Caco-2 (cell line): Measurements from ENCODE around the gene PTRH2. TPM values are rescaled to one million over a fixed set of nuclear protein-coding genes. Genes with fewer than 3 reads are reported as not detected.

Experiments used
- BruUV-seq: library from RNA; stranded (reverse); fragments of 400-500 nt; replicated peaks from 2 replicates; lab custom pipeline; 2021; lab: Mats Ljungman, UMichigan
- CTCF ChIA-PET: fragments of 300-600 bp; sonication (Branson Sonifier 250); formaldehyde crosslinking; loops from one replicate; lab custom pipeline; 2022; ENCODE audit warnings: antibody characterized with exemption; lab: Charles Lee
- POLR2A ChIA-PET: fragments of 300-600 bp; sonication (Branson Sonifier 250); formaldehyde crosslinking; loops from one replicate; lab custom pipeline; 2022; ENCODE audit warnings: antibody characterized with exemption; lab: Charles Lee
- DNase-seq, 2 experiments: peaks; one replicate each; pipeline versions ENCODE4 v3.0.0 to v3.0.0-alpha.2; 2020 to 2022
- H3K27me3 ChIP-seq: replicated peaks from 2 replicates; pipeline ENCODE4 v1.6.0; 2011; ENCODE audit warnings: low read length; ENCODE audit not compliant: control insufficient read depth, insufficient read depth
- H3K36me3 ChIP-seq: 2 replicates; pipeline ENCODE4 v1.5.1; 2011; ENCODE audit warnings: low read length; ENCODE audit not compliant: control insufficient read depth, insufficient read depth
- H3K4me1 ChIP-seq: fragments of 250-450 bp; sonication (Bioruptor Pico); 2 replicates; pipeline ENCODE4 v1.5.1; 2020; ENCODE audit warnings: mild to moderate bottlenecking
- H3K4me3 ChIP-seq: 2 replicates; pipeline ENCODE4 v1.5.1; 2011; ENCODE audit warnings: low read depth, mild to moderate bottlenecking, control low read depth, low read length
- H3K9me3 ChIP-seq: fragments of 250-450 bp; sonication (Bioruptor Pico); 2 replicates; pipeline ENCODE4 v1.5.1; 2020; ENCODE audit warnings: mild to moderate bottlenecking, moderate library complexity
- H3K27ac Mint-ChIP-seq: one replicate; pipeline ENCODE4 v1.8.0; 2022; ENCODE audit warnings: mixed read lengths; ENCODE audit not compliant: unreplicated experiment
- H3K27me3 Mint-ChIP-seq: one replicate; pipeline ENCODE4 v1.8.0; 2022; ENCODE audit warnings: mixed read lengths; ENCODE audit not compliant: insufficient read depth, unreplicated experiment
- H3K36me3 Mint-ChIP-seq: one replicate; pipeline ENCODE4 v1.8.0; 2022; ENCODE audit warnings: mild to moderate bottlenecking, mixed read lengths; ENCODE audit not compliant: insufficient read depth, unreplicated experiment
- H3K4me1 Mint-ChIP-seq: one replicate; pipeline ENCODE4 v1.8.0; 2022; ENCODE audit warnings: low read depth, mixed read lengths; ENCODE audit not compliant: unreplicated experiment
- H3K4me3 Mint-ChIP-seq: one replicate; pipeline ENCODE4 v1.8.0; 2022; ENCODE audit warnings: mild to moderate bottlenecking, moderate library complexity, mixed read lengths; ENCODE audit not compliant: unreplicated experiment
- H3K9me3 Mint-ChIP-seq: one replicate; pipeline ENCODE4 v1.8.0; 2022; ENCODE audit warnings: mixed read lengths; ENCODE audit not compliant: unreplicated experiment
- CTCF ChIP-seq, 2 experiments: fragments of 200-600 bp in 1 of 2; IDR thresholded peaks; 1 replicate in 1 of 2; 2 replicates in 1 of 2; pipeline versions ENCODE4 v1.5.1 to v1.8.0; 2011 to 2022; ENCODE audit warnings: antibody characterized with exemption in 1 of 2, control low read depth in 1 of 2, inconsistent platforms in 1 of 2, low read depth in 1 of 2, low read length in 1 of 2, mild to moderate bottlenecking in 1 of 2, moderate library complexity in 1 of 2; ENCODE audit not compliant: insufficient read depth in 1 of 2, severe bottlenecking in 1 of 2, unreplicated experiment in 1 of 2
- intact Hi-C: fragments of 100-400 bp; cut with micrococcal nuclease; formaldehyde crosslinking; loops from one replicate; pipeline ENCODE4 v1.10.0; 2022; ENCODE audit not compliant: unreplicated experiment
- total RNA-seq: library from RNA; stranded (reverse); gene quantifications from 2 replicates; pipeline ENCODE4 v1.2.3, GENCODE V29; 2022

Gene PTRH2
- total RNA-seq, 1 experiment from 2014 or later, result 36.1 TPM

DNA sequence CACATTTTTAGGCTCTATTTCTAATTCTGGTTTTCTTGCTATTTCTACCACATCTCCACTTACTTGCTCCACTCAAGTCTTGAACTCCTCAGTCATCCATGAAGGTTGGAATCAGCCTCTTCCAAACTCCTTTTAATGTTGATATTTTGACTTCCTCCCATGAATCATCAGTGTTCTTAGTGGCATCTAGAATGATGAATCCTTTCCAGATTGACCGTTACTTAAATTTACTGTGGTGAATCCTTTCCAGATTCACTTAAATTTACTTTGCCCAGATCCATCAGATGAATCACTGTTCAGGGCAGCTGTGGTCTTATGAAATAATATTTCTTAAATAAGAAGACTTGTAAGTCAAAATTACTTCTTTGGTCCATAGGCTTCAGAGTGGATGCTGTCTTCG is 55.1 kb downstream of the PTRH2 start:
- POLR2A ChIA-PET, result no interaction called here
- no peaks in the 10 kb centered on the region for H3K9me3 ChIP-seq
- no peak for DNase-seq
- no peak for TF ChIP-seq CTCF (IDR thresholded peaks at IDR 0.05; ENCODE audit: insufficient read depth in 1 of 2, low read depth in 1 of 2, low read length in 1 of 2, severe bottlenecking in 1 of 2, unreplicated experiment in 1 of 2)
- Mint-ChIP-seq H3K27ac (no peak overlapping the region), H3K36me3 (peaks cover 98% of the 10 kb centered on the region), H3K27me3 (no peaks in the 10 kb centered on the region), H3K4me3 (no peak overlapping the region), H3K9me3 (no peaks in the 10 kb centered on the region), H3K4me1 (no peaks in the 10 kb centered on the region)
- CTCF ChIA-PET, result no interaction called here
- H3K27me3 ChIP-seq, result no peaks in the 10 kb centered on the region
- peaks cover 9% of the 10 kb centered on the region for H3K36me3 ChIP-seq
- no peak overlapping the region for H3K4me3 ChIP-seq
- no TSS peak for BruUV-seq
- H3K4me1 ChIP-seq, result no peaks in the 10 kb centered on the region
- intact Hi-C loops, result no loop called here

DNA sequence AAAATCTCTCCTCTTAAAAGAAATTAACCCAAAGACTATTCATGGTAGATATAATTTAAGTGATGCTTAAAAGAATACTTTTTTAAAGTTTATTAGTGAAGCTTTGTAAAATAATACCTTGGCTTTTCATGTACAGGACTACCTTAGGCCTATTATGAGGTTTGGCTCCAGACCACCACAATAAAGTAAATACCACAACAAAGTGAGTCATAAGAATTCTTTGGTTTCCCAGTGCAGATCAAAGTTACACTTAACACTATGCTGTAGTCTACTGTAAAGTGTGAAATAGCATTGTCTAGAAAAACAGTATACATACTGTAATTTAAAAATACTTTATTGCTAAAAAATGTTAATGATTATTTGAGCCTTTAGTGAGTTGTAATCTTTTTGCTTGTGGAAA is 55.9 kb downstream of the PTRH2 start:
- no peak for TF ChIP-seq CTCF (IDR thresholded peaks at IDR 0.05; ENCODE audit: insufficient read depth in 1 of 2, low read depth in 1 of 2, low read length in 1 of 2, severe bottlenecking in 1 of 2, unreplicated experiment in 1 of 2)
- intact Hi-C loops, result no loop called here
- BruUV-seq, result no TSS peak
- Mint-ChIP-seq H3K27ac (no peak overlapping the region), H3K4me1 (no peaks in the 10 kb centered on the region), H3K36me3 (peaks cover 97% of the 10 kb centered on the region), H3K27me3 (no peaks in the 10 kb centered on the region), H3K4me3 (no peak overlapping the region), H3K9me3 (no peaks in the 10 kb centered on the region)
- Histone ChIP-seq H3K4me1 (no peaks in the 10 kb centered on the region), H3K27me3 (no peaks in the 10 kb centered on the region), H3K9me3 (no peaks in the 10 kb centered on the region), H3K36me3 (peaks cover 9% of the 10 kb centered on the region), H3K4me3 (no peak overlapping the region)
- ChIA-PET CTCF (no interaction called here), POLR2A (no interaction called here)
- DNase-seq, result no peak

DNA sequence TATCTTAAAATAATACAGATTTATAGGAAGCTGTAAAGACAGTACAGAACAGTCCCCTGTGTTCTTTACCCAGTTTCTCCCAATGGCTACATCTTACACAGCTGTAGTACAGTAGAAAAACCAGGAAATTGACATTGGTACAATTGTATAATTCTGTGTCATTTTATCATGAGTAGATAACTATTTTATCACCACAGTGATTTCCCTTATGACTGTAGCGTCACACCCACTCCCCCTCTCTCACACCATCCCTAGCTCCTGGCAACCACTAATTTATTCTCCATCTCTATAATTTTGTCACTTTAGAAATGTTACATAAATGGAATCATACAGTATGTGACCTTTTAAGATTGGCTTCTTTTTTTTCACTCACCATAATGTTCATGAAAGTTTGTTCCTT is 56.6 kb downstream of the PTRH2 start:
- no peak for DNase-seq
- H3K4me3 Mint-ChIP-seq, result no peak overlapping the region
- H3K36me3 Mint-ChIP-seq, result peaks cover 95% of the 10 kb centered on the region
- Histone ChIP-seq H3K27me3 (no peaks in the 10 kb centered on the region), H3K36me3 (peaks cover 9% of the 10 kb centered on the region), H3K4me3 (no peak overlapping the region), H3K9me3 (no peaks in the 10 kb centered on the region), H3K4me1 (no peaks in the 10 kb centered on the region)
- H3K4me1 Mint-ChIP-seq, result no peaks in the 10 kb centered on the region
- ChIA-PET POLR2A (no interaction called here), CTCF (no interaction called here)
- no peaks in the 10 kb centered on the region for H3K27me3 Mint-ChIP-seq
- H3K9me3 Mint-ChIP-seq, result no peaks in the 10 kb centered on the region
- no peak for TF ChIP-seq CTCF (IDR thresholded peaks at IDR 0.05; ENCODE audit: insufficient read depth in 1 of 2, low read depth in 1 of 2, low read length in 1 of 2, severe bottlenecking in 1 of 2, unreplicated experiment in 1 of 2)
- H3K27ac Mint-ChIP-seq, result no peak overlapping the region
- BruUV-seq, result no TSS peak
- intact Hi-C loops, result no loop called here
